Measurements from ENCODE around the gene FAM72A. TPM values are rescaled to one million over a fixed set of nuclear protein-coding genes. Genes with fewer than 3 reads are reported as not detected.
"Not testable (repeated sequence)": the region's sequence is repeated elsewhere in the genome, so short reads cannot be mapped to it uniquely, and the experiment has no call there.

The FAM72A gene
- total RNA-seq, 2 experiments from 2014 or later = 34.8 to 42.2 TPM

GRCh38 chr1:206204871-206205270, 2.2 kb upstream of the FAM72A start:
- H3K27ac Mint-ChIP-seq; H3K9me3 Mint-ChIP-seq (ENCODE audit: low read depth); POLR2A ChIA-PET; H3K36me3 Mint-ChIP-seq (ENCODE audit: low read depth); intact Hi-C loops (cut with DNase I, micrococcal nuclease); ATAC-seq; H3K27me3 Mint-ChIP-seq; CTCF ChIA-PET; H3K4me1 Mint-ChIP-seq: not testable (repeated sequence)
- peak; percentile 9 for DNase-seq
- H3K4me3 Mint-ChIP-seq = peak overlapping the region; percentile 51

GRCh38 chr1:206204159-206204511, 1.5 kb upstream of the FAM72A start:
- H3K36me3 Mint-ChIP-seq (ENCODE audit: low read depth); H3K27me3 Mint-ChIP-seq; H3K27ac Mint-ChIP-seq; H3K9me3 Mint-ChIP-seq (ENCODE audit: low read depth); CTCF ChIA-PET; H3K4me1 Mint-ChIP-seq; intact Hi-C loops (cut with DNase I, micrococcal nuclease); ATAC-seq; POLR2A ChIA-PET: not testable (repeated sequence)
- peak overlapping the region; percentile 55 for H3K4me3 Mint-ChIP-seq
- DNase-seq = peak; percentile 17

- ATAC-seq = peak; percentile 6
- intact Hi-C loops (cut with DNase I, micrococcal nuclease); H3K9me3 Mint-ChIP-seq (ENCODE audit: low read depth): not testable (repeated sequence)
Measured at GRCh38 chr1:206203364-206204158, 922 bp upstream of the FAM72A start, which contains the start of gene SRGAP2. TSS of gene SRGAP2 (plus strand) at chr1:206203541. CDS start at chr1:206205971, 2,430 bp downstream.

GRCh38 chr1:206196748-206197424, 5.8 kb downstream of the FAM72A start:
- CTCF ChIA-PET = not testable (repeated sequence)

More at GRCh38 chr1:206203364-206204158, 922 bp upstream of the FAM72A start, which contains the start of gene SRGAP2:
- POLR2A ChIA-PET; H3K4me1 Mint-ChIP-seq; H3K27me3 Mint-ChIP-seq; CTCF ChIA-PET; H3K36me3 Mint-ChIP-seq (ENCODE audit: low read depth): not testable (repeated sequence)
- Mint-ChIP-seq H3K27ac (peak within 1 kb of the TSS; percentile 23), H3K4me3 (peak within 1 kb of the TSS; percentile 75)
- peak; percentile 69 for DNase-seq

GRCh38 chr1:206195182-206195581, 7.5 kb downstream of the FAM72A start:
- intact Hi-C loops (cut with DNase I, micrococcal nuclease); CTCF ChIA-PET; H3K4me3 Mint-ChIP-seq; H3K4me1 Mint-ChIP-seq; H3K36me3 Mint-ChIP-seq (ENCODE audit: low read depth); H3K9me3 Mint-ChIP-seq (ENCODE audit: low read depth); DNase-seq; ATAC-seq; H3K27ac Mint-ChIP-seq; POLR2A ChIA-PET; H3K27me3 Mint-ChIP-seq: not testable (repeated sequence)

More at GRCh38 chr1:206196748-206197424, 5.8 kb downstream of the FAM72A start:
- H3K27ac Mint-ChIP-seq; H3K36me3 Mint-ChIP-seq (ENCODE audit: low read depth); H3K9me3 Mint-ChIP-seq (ENCODE audit: low read depth); H3K27me3 Mint-ChIP-seq; DNase-seq; ATAC-seq; POLR2A ChIA-PET; intact Hi-C loops (cut with DNase I, micrococcal nuclease); H3K4me1 Mint-ChIP-seq; H3K4me3 Mint-ChIP-seq: not testable (repeated sequence)

- ATAC-seq; H3K4me1 Mint-ChIP-seq; H3K27me3 Mint-ChIP-seq; intact Hi-C loops (cut with DNase I, micrococcal nuclease); H3K9me3 Mint-ChIP-seq (ENCODE audit: low read depth); POLR2A ChIA-PET; CTCF ChIA-PET; H3K27ac Mint-ChIP-seq; DNase-seq; H3K36me3 Mint-ChIP-seq (ENCODE audit: low read depth); H3K4me3 Mint-ChIP-seq: not testable (repeated sequence)
Measured at GRCh38 chr1:206186826-206187225, 15.8 kb downstream of the FAM72A start.

- H3K9me3 Mint-ChIP-seq (ENCODE audit: low read depth); H3K36me3 Mint-ChIP-seq (ENCODE audit: low read depth); DNase-seq; ATAC-seq; intact Hi-C loops (cut with DNase I, micrococcal nuclease); H3K27ac Mint-ChIP-seq; H3K27me3 Mint-ChIP-seq; H3K4me1 Mint-ChIP-seq; POLR2A ChIA-PET; CTCF ChIA-PET; H3K4me3 Mint-ChIP-seq: not testable (repeated sequence)
Measured at GRCh38 chr1:206185778-206186177, 16.9 kb downstream of the FAM72A start.

- H3K9me3 Mint-ChIP-seq (ENCODE audit: low read depth); ATAC-seq; DNase-seq; H3K27me3 Mint-ChIP-seq; POLR2A ChIA-PET; CTCF ChIA-PET; H3K27ac Mint-ChIP-seq; H3K4me3 Mint-ChIP-seq; intact Hi-C loops (cut with DNase I, micrococcal nuclease); H3K4me1 Mint-ChIP-seq; H3K36me3 Mint-ChIP-seq (ENCODE audit: low read depth): not testable (repeated sequence)
Measured at GRCh38 chr1:206183788-206184187, 18.9 kb downstream of the FAM72A start.

GRCh38 chr1:206182368-206183317, 20.0 kb downstream of the FAM72A start:
- H3K27me3 Mint-ChIP-seq; H3K4me1 Mint-ChIP-seq; H3K36me3 Mint-ChIP-seq (ENCODE audit: low read depth); H3K27ac Mint-ChIP-seq; CTCF ChIA-PET; DNase-seq; intact Hi-C loops (cut with DNase I, micrococcal nuclease); H3K9me3 Mint-ChIP-seq (ENCODE audit: low read depth); H3K4me3 Mint-ChIP-seq; POLR2A ChIA-PET: not testable (repeated sequence)
- ATAC-seq = peak; percentile 89

- H3K27me3 Mint-ChIP-seq; H3K4me1 Mint-ChIP-seq; intact Hi-C loops (cut with DNase I, micrococcal nuclease); CTCF ChIA-PET; H3K36me3 Mint-ChIP-seq (ENCODE audit: low read depth); H3K4me3 Mint-ChIP-seq; H3K27ac Mint-ChIP-seq; ATAC-seq; POLR2A ChIA-PET; DNase-seq; H3K9me3 Mint-ChIP-seq (ENCODE audit: low read depth): not testable (repeated sequence)
Measured at GRCh38 chr1:206179666-206180065, 23.0 kb downstream of the FAM72A start.

- H3K27me3 Mint-ChIP-seq; DNase-seq; POLR2A ChIA-PET; H3K9me3 Mint-ChIP-seq (ENCODE audit: low read depth); ATAC-seq; intact Hi-C loops (cut with DNase I, micrococcal nuclease); CTCF ChIA-PET; H3K4me3 Mint-ChIP-seq; H3K36me3 Mint-ChIP-seq (ENCODE audit: low read depth); H3K4me1 Mint-ChIP-seq; H3K27ac Mint-ChIP-seq: not testable (repeated sequence)
Measured at GRCh38 chr1:206178061-206178989, 24.3 kb downstream of the FAM72A start.

Data from activated CD4-positive, alpha-beta T cell treated with anti-CD3 and anti-CD28 coated beads for 36 hours (primary cell).